Stimulated activated memory B cell treated with anti-CD40 and anti-IgM and Interleukin-4, amounts not matched to agents 10 μg/mL and 1 μg/mL and 100 μg/mL, for 72 hours (primary cell): ENCODE results near the gene KRT86.
"Not testable (repeated sequence)": the region's sequence is repeated elsewhere in the genome, so short reads cannot be mapped to it uniquely, and the experiment has no call there.

Source experiments
- ATAC-seq: fragments of 150-1000 bp; cut with Tn5 transposase; 2 replicates; pipeline ENCODE4 v1.10.0; 2021
- H3K27ac Mint-ChIP-seq: one replicate; pipeline ENCODE4 v1.8.0; 2022; ENCODE audit warnings: mild to moderate bottlenecking, mixed read lengths
- H3K27me3 Mint-ChIP-seq: one replicate; pipeline ENCODE4 v1.8.0; 2022; ENCODE audit warnings: mixed read lengths
- H3K36me3 Mint-ChIP-seq: one replicate; pipeline ENCODE4 v1.8.0; 2022; ENCODE audit warnings: mixed read lengths
- H3K4me1 Mint-ChIP-seq: one replicate; pipeline ENCODE4 v1.8.0; 2022; ENCODE audit warnings: mixed read lengths
- H3K4me3 Mint-ChIP-seq: one replicate; pipeline ENCODE4 v1.8.0; 2022; ENCODE audit warnings: mild to moderate bottlenecking, moderate library complexity, mixed read lengths
- H3K9me3 Mint-ChIP-seq: one replicate; pipeline ENCODE4 v1.8.0; 2022; ENCODE audit warnings: mixed read lengths

KRT86 gene

GRCh38 chr12:52254965-52255751 is 19.3 kb upstream of the KRT86 start:
- Mint-ChIP-seq H3K27me3 (peaks cover 50% of the 10 kb centered on the region), H3K9me3 (no peaks in the 10 kb centered on the region), H3K4me1 (no peaks in the 10 kb centered on the region), H3K4me3 (no peak overlapping the region), H3K36me3 (no peaks in the 10 kb centered on the region), H3K27ac (no peak overlapping the region)
- ATAC-seq = no peak

DNA sequence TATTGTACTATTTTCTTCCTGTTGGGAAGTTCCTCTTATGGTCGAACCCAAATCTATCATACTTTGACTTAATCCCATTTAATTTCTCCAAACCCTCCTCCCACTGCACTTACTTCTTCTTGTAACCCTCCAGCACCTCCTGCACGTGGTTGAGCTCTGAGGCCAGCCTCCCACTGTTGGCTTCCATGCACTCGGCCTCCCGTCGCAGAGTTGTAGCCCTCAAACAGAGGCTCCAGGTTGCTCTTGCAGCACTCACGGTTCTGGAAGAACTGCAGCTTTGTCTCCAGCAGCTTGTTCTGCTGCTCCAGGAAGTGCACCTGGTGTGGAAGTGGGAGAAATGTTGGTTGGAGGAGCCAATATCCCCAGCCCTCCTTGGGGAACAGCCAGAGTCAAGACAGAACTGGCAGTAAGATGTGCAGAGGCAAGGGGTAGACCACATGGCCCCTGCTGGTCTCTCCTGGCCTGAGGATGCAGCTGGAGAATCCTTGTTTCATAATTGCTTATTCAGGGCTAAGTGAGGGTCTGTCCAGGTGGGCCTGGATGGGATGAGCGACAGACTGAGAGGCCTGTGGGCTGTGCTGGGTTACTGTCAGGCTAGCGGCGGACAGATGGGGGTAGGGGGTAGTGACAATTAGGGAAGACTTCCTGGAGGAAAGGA is 18.4 kb upstream of the KRT86 start:
- Mint-ChIP-seq H3K36me3 (no peaks in the 10 kb centered on the region), H3K4me3 (no peak overlapping the region), H3K9me3 (no peaks in the 10 kb centered on the region), H3K4me1 (no peaks in the 10 kb centered on the region), H3K27me3 (peaks cover 50% of the 10 kb centered on the region), H3K27ac (no peak overlapping the region)
- ATAC-seq = no peak

DNA sequence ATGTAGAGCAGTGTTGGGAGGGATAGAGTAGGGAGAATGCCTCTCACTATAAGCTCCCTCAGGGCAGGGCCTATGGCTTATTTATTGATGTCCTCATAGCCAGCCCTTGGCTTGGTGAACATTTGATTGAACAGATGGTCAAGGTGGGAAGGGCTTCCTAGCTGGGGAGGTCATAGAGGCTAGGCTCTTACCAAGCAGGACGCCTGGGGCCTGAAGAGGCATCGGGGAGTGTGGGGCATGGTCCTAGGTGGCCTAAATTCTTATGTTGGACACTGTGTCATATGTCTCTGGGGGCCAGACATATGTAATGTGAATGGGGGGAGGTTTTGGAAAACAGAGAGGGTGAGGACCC is 17.9 kb upstream of the KRT86 start:
- ATAC-seq = no peak
- Mint-ChIP-seq H3K27ac (no peak overlapping the region), H3K9me3 (no peaks in the 10 kb centered on the region), H3K4me3 (no peak overlapping the region), H3K27me3 (peaks cover 55% of the 10 kb centered on the region), H3K4me1 (no peaks in the 10 kb centered on the region), H3K36me3 (no peaks in the 10 kb centered on the region)

DNA sequence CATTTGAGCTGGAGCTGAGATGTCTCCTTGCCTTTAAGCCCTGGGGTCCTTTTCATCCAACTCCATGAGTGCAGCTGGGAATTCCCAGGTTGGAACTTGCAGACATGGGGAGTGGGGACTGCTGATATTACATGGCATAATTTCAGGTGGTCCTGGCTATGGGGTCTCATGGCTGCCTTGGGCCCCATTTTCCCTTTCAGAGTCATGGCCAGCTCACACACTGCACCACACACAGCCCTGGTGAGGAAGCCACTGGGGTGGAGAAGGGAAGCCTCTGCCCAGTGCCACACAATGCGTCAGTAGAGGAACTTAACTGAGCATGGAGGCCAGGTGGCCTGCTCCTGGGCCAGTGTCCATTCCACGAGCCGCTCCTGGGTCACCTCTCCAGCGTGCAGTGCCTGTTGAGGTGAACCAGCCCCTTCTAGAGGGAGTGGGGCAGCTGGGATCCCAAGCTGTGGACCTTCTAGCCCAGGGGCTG is 17.3 kb upstream of the KRT86 start:
- H3K27ac Mint-ChIP-seq = no peak overlapping the region
- H3K27me3 Mint-ChIP-seq = peaks cover 57% of the 10 kb centered on the region
- no peak for ATAC-seq
- H3K4me1 Mint-ChIP-seq = no peaks in the 10 kb centered on the region
- no peaks in the 10 kb centered on the region for H3K9me3 Mint-ChIP-seq
- no peak overlapping the region for H3K4me3 Mint-ChIP-seq
- no peaks in the 10 kb centered on the region for H3K36me3 Mint-ChIP-seq

- H3K36me3 Mint-ChIP-seq, H3K4me1 Mint-ChIP-seq, H3K9me3 Mint-ChIP-seq, H3K27ac Mint-ChIP-seq, H3K4me3 Mint-ChIP-seq, ATAC-seq: not testable (repeated sequence)
- H3K27me3 Mint-ChIP-seq = peaks cover 57% of the 10 kb centered on the region
Measured at GRCh38 chr12:52257922-52258321, 16.5 kb upstream of the KRT86 start.

GRCh38 chr12:52258335-52258901 is 16.0 kb upstream of the KRT86 start:
- Mint-ChIP-seq H3K36me3 (no peaks in the 10 kb centered on the region), H3K27ac (no peak overlapping the region), H3K4me1 (no peaks in the 10 kb centered on the region), H3K9me3 (no peaks in the 10 kb centered on the region), H3K4me3 (no peak overlapping the region), H3K27me3 (peaks cover 57% of the 10 kb centered on the region)
- no peak for ATAC-seq

GRCh38 chr12:52259657-52260243 is 14.7 kb upstream of the KRT86 start:
- no peaks in the 10 kb centered on the region for H3K4me1 Mint-ChIP-seq
- H3K36me3 Mint-ChIP-seq = no peaks in the 10 kb centered on the region
- no peak for ATAC-seq
- no peak overlapping the region for H3K27ac Mint-ChIP-seq
- H3K27me3 Mint-ChIP-seq = peaks cover 49% of the 10 kb centered on the region
- no peaks in the 10 kb centered on the region for H3K9me3 Mint-ChIP-seq
- H3K4me3 Mint-ChIP-seq = no peak overlapping the region

DNA sequence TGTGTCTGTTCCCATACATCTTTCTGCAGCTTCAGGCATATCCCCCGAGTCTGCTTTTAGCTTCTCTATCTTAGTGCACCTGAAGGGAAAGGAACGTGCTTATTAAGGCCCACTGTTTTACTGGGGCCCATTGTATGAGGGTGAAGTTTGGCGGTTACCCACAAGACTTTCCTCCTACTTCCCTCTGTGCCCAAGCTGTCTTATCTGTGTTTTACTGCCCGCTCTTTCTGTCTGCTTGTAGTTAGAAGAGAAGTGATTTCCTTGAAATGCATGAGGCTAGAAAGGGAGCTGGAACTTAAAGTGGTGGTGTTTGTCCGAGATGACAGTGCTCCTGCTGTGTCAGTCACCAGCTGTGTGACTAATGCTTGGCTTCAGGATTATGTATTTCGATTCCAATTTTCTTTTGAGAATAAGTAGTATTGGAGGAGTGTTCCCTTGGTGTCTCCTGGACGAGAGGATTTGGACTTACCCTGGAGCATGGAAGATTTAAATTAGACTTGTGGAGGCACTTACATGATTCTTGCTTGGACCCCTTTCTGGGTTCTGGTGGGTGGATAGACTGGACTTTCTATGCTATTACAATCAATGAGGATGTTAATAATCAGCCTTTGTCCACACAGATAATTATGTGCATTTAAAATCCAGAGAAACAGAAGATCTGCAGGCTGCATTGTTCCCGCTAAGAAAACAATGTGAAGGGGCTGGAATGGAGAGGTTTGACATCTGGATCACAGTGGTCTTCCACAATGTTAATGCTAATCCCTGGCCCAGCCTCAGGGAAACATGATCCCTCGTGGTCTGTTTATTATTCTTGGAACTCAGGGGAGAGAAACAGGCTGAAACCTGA is 13.9 kb upstream of the KRT86 start:
- Mint-ChIP-seq H3K36me3 (no peaks in the 10 kb centered on the region), H3K9me3 (no peaks in the 10 kb centered on the region), H3K4me3 (no peak overlapping the region), H3K27ac (no peak overlapping the region), H3K4me1 (no peaks in the 10 kb centered on the region), H3K27me3 (peaks cover 41% of the 10 kb centered on the region)
- no peak for ATAC-seq

DNA sequence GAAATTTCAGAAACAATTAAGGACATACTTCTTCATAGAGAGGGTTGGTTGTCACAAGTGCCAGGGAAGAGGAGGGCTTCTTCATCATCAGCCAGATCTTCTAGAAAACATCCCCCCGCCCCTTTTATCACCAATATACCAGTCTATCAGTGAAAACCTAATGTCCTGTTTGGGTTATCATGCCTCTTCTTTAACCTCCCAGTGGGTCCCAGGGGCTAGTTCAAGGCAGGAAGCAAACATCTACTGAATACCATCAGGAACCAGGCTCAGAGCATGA is 13.3 kb upstream of the KRT86 start:
- H3K4me1 Mint-ChIP-seq = no peaks in the 10 kb centered on the region
- no peak for ATAC-seq
- H3K4me3 Mint-ChIP-seq = no peak overlapping the region
- H3K9me3 Mint-ChIP-seq = no peaks in the 10 kb centered on the region
- H3K36me3 Mint-ChIP-seq = no peaks in the 10 kb centered on the region
- H3K27me3 Mint-ChIP-seq = peaks cover 35% of the 10 kb centered on the region
- no peak overlapping the region for H3K27ac Mint-ChIP-seq

DNA sequence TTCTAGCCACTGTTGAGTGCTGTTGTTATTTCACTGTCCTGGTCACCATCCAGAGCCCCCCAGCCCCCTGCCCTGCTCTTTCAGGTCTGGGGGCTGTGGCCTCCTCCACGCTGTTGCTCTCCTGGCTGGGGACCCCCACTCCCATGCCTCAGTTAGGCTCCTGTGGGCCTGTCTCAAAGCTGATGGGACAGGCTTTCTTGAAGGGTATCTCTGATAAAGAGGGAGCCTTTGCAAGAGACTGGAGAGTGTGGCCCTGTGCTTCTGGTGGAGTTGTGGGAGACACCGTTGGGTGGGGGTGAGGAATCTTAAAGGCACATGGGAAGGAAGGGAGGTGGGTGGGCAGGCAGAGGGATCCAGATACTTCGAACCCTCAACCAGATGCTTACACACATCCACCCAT is 12.2 kb upstream of the KRT86 start:
- Mint-ChIP-seq H3K27me3 (peaks cover 34% of the 10 kb centered on the region), H3K27ac (no peak overlapping the region), H3K9me3 (no peaks in the 10 kb centered on the region), H3K4me1 (no peaks in the 10 kb centered on the region), H3K4me3 (no peak overlapping the region), H3K36me3 (no peaks in the 10 kb centered on the region)
- ATAC-seq = no peak

GRCh38 chr12:52263761-52264434 is 10.5 kb upstream of the KRT86 start:
- H3K27ac Mint-ChIP-seq = no peak overlapping the region
- H3K4me3 Mint-ChIP-seq = no peak overlapping the region
- no peak for ATAC-seq
- peaks cover 33% of the 10 kb centered on the region for H3K27me3 Mint-ChIP-seq
- no peaks in the 10 kb centered on the region for H3K4me1 Mint-ChIP-seq
- no peaks in the 10 kb centered on the region for H3K36me3 Mint-ChIP-seq
- no peaks in the 10 kb centered on the region for H3K9me3 Mint-ChIP-seq

DNA sequence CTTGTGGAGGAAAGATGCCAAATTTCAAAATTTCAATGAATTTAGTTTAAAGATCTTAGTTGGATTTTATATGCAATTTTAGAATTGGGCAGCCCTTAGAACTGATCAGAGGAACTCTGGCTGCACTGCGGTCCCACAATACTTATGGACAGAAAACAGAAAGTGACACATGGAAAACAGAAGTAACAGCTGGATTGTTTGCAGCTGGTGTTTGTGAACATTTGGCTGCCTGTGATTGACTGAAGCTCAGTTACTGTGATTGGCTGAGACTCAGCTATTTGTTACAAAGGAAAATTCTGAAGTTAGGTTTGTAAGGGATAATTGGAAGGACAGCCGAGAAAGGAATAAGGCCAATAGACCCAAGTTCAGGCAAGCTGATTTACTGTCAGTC is 10.0 kb upstream of the KRT86 start:
- Mint-ChIP-seq H3K4me3 (no peak overlapping the region), H3K9me3 (no peaks in the 10 kb centered on the region), H3K27ac (no peak overlapping the region), H3K36me3 (no peaks in the 10 kb centered on the region), H3K4me1 (no peaks in the 10 kb centered on the region), H3K27me3 (peaks cover 27% of the 10 kb centered on the region)
- no peak for ATAC-seq

GRCh38 chr12:52266514-52266913 is 7.9 kb upstream of the KRT86 start:
- no peaks in the 10 kb centered on the region for H3K36me3 Mint-ChIP-seq
- no peaks in the 10 kb centered on the region for H3K9me3 Mint-ChIP-seq
- ATAC-seq = no peak
- H3K4me3 Mint-ChIP-seq = no peak overlapping the region
- H3K27ac Mint-ChIP-seq = no peak overlapping the region
- H3K27me3 Mint-ChIP-seq = peaks cover 27% of the 10 kb centered on the region
- no peaks in the 10 kb centered on the region for H3K4me1 Mint-ChIP-seq

DNA sequence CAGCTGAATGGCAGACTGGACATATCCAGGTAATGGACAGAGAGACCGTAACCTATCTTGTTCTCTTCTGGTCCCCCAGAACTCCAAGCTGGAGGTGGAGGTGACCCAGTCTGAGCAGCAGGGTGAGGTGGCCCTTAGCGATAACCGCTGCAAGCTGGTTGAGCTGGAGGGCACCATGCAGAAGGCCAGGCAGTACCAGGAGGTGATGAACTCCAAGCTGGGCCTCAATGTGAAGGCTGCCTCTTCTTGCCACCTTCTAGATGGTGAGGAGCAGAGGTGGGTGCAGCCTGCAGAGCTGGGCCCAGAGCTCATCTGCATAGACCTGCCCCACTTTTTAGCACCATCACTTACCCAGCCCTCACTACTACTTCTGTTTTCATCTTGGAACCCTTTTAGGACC is 7.2 kb upstream of the KRT86 start:
- ATAC-seq = no peak
- no peaks in the 10 kb centered on the region for H3K36me3 Mint-ChIP-seq
- H3K4me3 Mint-ChIP-seq = no peak overlapping the region
- peaks cover 29% of the 10 kb centered on the region for H3K27me3 Mint-ChIP-seq
- no peaks in the 10 kb centered on the region for H3K9me3 Mint-ChIP-seq
- H3K4me1 Mint-ChIP-seq = no peaks in the 10 kb centered on the region
- no peak overlapping the region for H3K27ac Mint-ChIP-seq

GRCh38 chr12:52267699-52268098 is 6.7 kb upstream of the KRT86 start:
- Mint-ChIP-seq H3K4me3 (no peak overlapping the region), H3K36me3 (no peaks in the 10 kb centered on the region), H3K4me1 (no peaks in the 10 kb centered on the region), H3K27me3 (peaks cover 29% of the 10 kb centered on the region), H3K9me3 (no peaks in the 10 kb centered on the region), H3K27ac (no peak overlapping the region)
- peak; percentile 34 for ATAC-seq
